ENCODE data around the gene SUPT4H1.
A peak's percentile ranks its signal among the peaks of the same experiment; 100 is the strongest.

The SUPT4H1 gene

DNA sequence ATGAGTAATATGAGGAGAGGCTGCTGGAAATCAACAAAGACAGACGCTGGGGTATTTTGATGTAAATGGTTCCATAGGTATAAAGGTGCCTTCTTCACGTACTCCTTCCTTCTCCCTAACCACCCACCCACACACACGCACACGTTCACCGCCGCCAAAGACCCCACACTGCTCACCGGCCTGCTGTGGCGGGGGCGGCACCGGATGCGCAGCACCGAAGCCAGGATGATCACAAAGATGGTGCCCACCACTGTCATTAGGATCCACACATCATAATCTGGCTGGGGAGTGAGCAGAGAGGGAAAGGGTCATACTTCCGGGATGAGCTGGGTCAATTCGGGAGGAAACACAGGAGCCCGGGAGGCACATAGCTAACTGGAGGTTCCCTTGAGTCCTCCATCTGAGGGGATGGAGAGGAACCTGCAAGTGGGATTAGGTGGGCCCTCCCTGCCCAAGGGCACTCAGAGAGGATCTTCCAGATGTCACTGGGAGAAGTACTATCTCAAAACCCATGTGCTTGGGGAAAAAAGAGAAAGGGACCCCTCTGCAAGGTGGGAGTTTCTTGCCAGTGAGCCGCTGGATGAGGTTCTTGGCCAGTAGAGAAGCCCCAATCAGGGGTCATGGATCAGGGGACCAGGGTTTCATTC, 10.5 kb upstream of the SUPT4H1 start:
- DNase-seq, result no peak

DNA sequence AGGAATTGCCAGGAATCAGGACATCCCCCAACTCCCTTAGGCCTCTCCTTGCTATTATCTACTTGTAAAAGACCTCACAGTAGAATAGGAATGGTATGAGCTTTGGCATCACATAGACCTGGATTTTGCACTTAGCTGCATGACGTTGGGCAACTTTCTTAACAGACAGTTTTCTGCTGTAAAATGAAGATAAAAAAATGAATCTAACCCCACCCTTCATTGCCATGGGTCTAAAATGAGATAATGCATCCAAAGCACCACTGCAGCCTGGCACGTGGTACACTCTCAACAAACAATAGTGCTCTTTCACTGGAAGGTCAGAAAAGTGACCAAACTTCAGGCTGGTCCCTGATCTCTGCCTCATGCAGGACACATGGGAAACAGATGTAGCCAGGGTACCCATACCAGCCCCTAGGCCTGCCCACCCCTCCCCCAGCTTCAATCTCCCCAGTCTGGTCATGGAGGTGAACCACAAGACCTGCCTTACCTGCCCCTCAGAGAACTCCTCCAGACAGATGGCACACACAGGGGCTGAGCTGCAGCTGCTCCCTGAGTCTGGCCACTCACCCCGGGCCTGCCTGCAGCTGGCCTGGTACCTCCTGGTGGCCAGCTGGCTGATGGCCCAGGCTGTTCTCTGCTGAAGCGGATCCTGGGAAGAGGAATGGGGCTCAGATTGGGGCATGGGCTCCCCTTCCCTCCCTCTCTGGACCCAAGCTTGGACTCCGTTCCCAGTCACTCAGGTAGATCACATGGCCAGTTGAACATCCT, 8.5 kb upstream of the SUPT4H1 start:
- DNase-seq, result no peak

DNA sequence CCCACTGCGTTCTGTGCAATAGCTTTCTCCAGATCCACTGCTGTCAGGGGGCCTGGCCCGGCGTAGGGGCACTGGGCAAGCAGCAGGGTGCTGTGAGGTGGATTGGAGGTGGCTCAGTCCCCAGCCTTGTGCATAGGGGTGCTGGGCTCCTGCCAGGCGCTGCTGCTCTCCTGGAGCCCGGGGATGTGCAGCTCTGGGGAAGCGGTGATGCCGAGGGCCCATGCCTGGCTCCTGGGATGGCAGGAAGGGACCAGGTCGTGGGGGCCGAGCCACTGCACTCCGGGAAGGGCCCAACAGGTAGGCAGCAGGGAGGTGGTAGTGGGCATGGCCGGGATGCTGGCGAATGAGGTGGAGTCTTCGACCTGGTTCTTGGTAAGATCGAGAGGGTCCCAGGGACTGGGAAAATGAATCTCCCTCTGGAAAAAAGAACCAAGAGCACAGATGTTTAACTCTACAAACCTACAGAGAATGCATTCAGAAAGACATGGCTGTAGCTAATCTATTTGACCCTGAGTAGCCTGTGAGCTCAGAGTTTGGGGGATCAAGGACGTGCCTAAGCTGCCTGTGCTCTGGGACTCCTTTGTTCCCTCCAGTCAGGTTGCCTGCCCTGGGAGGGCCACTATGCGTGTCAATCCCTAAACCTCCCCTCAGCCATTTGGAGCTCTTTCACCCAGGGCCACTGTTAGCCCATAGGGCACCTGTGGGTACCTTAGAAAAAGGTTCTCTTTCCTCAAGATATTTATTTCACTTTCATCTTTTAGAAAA, 6.6 kb upstream of the SUPT4H1 start:
- no peak for DNase-seq

DNA sequence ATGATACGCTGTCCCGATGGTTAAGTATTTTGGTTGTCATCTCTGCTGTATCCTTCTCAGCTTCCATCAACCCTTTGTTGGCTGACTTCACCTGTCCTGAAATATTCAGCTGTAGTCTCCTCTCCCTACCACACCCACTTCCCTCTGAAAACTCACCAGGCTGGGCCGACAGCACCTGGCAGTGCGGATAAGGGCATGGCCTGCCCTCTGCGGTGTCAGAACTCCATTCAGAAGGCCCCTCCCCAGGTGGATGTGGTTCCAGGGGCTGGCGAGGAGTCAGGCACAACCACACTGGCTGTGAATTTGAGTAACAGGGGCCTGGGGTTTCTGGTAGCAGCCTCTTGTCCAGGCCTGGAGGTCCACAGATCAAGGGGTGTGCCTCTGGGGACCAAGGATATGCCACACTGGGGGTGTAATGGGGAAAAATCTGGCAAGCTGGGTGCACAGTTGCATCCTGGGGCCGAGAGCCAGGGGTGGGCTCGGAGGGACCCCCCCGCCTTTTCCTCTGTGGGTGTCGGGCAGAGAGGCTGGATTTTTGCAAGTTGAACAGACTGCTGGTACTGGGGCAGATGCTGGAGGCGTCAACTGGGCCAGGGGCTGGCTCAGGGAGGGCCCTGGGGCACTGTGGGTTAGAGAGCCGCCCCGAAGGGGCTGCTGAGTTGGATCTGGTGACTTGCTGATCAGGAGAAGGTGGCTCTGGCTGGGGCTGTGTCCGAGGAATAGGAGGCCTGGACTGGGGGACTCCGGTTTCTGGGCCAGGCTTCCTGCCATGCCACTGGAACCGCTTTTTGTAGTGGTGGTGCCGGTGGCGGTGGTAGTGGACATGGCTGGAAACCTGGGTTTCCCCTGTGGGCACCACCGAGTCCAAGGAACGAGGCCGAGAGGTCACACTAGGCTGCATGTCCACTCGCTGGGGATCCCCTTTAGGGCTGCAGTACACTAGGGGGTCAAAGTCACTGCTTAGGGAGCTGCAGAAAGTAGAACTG, 5.6 kb upstream of the SUPT4H1 start:
- DNase-seq, result no peak

DNA sequence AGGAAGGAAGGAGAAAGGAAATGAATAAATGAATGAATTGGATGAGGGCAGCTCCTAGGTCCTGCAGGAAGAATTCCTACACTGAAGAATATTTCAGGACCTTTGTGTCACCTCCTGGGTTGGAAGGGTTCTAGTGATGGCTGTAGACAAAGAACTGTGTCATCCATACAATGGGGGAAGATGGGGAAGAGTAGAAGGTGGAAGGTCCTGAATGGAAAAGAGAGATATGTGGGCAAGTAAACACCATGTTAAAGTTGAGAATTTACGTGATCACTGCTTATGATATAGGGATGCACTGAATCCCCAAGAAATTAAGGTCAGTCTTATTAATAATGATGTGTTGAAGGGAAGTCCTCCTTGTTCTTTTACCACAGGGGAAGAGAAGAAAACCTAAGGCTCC, 4.2 kb upstream of the SUPT4H1 start:
- DNase-seq, result no peak

DNA sequence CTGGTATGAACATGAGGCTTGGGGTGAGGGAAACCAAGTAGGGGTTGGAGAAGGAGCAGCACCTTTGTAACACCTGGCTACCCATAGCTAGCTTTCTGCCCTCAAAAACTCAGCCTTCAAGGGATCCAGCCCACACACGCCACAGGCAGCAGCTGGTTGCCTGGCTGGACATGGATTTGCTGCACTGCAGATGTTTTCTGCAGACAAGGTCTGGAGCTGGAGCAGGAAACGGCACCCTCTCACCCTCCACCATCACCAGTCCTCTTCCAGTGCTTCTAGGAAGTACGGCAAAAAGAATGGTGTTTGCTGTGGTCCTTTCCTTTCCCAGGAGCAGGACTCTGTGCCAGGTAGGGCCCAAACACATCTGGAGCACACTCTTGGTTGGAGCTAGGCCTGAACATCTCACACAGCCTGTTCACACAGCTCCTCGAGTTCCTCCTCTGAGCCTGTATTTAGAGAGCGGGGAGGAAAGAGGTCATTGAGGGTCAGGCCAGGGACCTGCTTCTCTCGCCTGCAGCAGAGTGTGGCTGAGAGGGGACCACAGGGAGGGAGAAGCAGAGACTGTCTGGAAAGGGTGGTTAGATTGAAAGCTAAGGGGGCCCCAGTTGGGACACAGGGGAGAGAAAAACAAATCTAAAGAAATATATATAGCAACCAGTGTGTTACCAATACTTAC, 2.7 kb upstream of the SUPT4H1 start:
- DNase-seq, result no peak

DNA sequence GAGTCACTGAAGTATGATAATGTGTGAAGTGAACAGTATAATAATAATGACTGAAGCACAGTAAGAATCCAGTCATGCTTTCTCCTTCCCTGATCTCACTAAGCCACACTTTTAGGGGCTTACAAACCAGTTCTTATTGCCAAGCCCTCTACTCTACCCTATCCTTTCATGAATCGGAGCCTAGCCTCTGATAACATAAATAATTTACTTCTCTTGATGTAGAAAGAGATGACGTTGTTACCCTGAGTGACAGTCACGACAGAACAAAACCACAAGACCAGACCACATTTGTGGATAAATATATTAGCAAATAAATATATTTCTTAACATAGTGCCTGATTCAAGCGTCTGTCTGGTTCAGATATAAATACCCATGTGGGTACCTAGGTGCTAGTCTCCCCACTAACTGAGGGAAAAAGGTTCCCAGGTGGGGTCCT, 1.4 kb upstream of the SUPT4H1 start:
- DNase-seq, result no peak

DNA sequence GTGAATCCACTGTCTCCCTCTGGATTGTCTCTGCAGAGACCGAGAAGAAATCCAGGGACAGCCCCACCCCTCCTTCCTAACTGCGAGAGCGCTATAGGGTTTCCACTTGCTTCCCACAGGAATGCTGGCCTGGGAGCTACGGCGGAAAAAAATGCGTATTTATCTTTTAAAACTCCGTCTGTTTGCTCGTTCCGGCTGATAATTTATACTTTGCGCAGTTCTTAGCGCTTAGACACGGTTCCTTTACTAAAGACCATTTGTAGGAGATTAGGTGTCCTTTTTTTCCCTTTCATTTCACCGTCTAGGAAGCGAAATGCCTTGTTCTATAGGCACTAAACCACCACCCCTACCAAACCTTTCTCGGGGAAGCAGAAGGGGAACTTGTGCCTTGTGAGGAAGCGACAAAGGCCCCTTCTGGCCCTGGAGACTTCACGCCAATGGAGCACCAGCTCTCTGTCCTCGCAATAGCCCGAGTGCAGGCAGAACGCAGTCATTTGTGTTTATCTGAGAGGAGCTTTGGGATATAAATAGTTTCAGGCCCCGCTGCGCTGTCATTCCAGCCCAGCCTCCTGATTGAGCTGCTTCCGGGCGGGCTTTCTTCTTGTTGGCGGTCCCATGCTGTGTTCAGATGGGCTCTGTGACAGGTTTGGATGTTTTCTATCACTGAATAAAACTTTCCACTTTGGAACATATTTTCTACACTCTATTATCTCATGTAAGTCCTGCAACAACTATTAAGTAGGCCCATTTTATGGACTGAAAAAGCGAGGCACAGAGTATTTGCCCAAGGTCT, 791 bp upstream of the SUPT4H1 start:
- peak; percentile 55 for DNase-seq

DNA sequence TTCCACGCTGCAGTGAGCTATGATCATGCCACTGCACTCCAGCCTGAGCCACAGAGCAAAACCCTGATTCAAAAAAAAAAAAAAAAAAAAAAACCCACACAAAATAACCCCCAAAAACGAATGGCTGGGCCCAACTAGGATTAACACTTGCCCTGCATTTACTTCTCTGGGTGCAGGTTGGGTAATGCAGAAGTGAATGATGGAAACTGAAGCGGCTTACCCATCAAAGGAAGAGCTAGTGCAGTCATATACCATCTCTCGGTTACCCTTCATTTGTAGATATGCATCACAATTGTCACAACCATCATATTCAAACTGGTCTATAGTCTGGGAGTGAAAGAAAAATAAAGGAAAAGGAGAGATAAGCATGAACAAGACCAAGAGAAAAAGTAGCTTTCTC, 819 bp downstream of the SUPT4H1 start:
- no peak for DNase-seq

DNA sequence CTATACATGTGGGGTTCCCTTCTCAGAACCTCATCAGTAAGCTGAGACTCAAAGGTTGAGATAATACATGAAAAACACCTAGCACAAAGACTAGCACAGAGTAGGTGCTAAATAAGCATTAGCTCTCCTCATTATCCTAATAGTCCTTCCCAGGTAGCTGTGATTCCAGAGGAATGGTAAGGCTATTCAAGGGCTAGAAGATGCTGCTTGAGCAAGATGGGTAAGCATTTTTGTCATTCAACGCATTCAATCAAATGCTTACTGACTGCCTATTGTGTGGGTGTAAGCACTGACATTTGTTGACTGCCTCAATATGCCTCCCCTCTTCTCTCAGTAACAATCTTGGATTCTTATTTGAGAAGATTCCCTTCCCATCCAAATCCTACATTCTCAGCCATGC, 4.0 kb downstream of the SUPT4H1 start:
- no peak for DNase-seq

DNA sequence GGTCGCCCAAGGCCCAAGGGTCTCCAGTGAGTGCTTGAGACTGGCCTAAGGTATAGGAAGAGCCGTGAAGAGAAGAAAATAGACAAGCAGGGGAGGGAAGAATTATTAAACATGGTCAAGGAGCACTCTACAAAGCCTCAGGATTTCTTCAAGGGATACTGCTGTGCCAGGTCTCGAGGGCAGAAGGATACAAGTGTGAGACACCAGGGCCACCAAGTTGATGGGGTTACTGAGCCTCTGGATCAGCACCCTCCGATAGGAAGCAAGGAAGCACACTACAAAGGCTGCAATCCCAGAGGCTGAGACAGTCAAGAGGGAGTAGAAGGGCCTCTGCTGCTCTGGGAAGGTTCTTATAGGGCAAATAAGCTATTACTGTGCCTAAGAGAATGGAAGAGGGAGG, 6.5 kb downstream of the SUPT4H1 start:
- DNase-seq, result no peak

DNA sequence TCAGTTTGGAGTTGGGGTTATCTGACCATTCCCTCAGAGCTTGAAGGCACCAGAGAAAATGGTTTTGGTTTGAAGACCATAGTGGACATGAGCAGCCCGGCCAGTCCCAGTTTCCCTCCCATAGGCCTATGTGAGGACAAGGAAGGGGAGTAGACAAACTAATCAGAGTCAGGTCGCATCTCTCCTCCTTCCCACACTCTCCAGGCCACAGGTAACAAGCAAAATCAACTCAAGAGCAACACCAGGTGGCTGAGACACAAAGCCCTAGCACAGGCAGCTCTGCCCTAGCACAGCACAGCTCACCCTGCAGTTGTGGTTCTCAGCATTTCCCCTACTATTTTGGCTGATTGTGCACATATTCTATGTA, 7.2 kb downstream of the SUPT4H1 start:
- DNase-seq, result peak; percentile 73

DNA sequence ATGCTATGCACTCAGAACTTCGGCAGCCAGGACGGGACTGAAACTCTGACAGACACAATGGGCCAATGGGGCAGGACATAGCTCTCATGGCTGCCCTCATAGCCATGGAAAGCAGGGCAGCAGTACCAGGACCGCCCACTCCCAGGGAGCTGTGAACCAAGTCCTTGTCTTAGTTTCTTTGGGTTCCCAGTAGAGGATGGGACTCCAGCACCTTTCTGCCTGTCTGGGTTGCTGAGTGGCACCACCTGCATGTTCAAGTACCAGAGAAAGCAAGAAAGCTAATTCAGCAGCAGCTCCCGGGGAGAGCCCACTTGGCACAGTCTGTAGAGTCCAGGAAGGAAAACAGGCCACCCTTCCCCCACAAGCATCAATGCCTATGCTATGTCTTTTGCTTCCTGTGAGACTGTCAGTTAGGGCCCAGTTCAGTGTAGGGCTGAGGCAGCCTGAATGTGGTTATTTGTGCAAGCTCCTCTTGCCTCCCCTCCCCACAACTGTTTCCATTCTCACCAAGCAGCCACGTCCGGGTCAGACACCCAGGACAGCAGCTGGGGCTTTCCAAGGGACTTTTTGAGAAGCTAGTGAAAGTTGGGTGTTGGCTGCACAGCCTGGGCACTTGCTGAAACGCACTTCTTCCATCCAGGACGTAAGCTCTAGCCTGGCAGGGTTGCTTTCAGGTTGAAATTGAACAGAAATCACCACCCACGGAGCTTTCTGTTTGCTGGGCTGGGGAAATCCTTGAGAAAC, 7.8 kb downstream of the SUPT4H1 start:
- DNase-seq, result peak; percentile 93

DNA sequence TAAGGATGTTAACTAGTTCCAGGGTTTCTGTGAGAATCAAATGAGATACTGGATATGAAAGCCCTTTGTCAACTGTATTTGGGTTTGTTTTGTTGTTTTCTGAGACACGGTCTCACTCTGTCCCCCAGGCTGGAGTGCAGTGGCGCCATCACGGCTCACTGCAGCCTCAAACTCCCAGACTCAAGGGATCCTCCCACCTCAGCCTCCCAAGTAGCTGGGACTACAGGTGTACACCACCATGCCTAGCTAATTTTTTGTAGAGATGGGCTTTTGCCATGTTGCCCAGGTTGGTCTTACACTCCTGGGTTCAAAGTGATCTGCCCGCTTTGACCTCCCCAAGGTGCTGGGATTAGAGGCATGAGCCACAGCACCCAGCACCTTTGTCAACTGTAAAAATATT, 8.9 kb downstream of the SUPT4H1 start:
- DNase-seq, result no peak

DNA sequence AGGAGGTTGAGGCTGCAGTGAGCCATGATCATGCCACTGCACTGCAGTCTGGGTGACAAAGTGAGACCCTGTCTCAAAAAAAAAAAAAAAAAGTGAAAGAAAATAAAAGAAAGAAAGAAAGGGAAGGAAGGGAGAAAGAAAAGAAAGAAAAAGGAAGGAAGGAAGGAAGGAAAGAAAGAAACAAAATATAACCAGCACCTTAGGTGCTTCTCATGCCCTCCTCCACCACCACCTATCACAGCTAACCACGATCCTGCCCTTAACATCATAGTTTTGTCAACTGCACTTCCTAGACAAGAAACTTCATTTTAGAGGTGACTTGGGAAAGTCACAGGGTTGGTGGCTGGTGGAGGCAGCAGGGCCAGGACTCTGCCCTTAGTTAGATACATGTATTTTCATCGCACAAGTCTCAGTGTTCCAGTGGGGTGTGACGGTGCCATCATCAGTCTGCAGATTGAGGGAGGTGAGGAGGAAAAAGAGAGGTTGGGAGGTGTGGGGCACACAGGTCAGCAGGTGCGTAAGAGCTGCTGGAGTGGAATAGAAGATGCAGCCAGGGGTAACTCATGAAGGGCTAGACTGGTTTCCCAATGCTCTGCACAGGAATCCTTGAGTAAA, 10.0 kb downstream of the SUPT4H1 start:
- no peak for DNase-seq

DNA sequence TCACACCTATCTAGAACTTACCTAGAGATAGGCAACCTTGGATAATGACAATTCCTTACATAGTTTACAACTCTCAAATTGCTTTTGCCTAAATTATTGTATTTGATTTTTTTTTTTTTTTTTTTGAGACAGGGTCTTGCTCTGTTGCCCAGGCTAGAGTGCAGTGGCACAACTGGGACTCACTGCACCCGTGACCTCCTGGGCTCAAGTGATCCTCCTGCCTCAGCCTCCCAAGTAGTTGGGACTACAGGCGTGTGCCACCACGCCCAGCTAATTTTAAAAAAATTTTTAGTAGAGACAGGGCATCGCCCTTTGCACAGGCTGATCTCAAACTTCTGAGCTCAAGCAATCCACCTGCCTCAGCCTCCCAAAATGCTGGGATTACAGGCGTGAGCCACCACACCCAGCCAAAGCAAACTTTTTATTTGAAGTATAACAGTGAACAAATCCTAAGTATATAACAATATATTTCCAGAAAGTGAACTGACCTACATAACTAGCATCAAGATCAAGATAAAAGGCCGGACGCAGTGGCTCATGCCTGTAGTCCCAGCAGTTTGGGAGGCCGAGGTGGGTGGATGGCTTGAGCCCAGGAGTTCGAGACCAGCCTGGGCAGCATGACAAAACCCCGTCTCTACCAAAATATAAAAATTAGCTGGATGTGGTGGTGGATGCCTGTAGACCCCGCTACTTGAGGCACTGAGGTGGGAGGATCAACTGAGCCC, 10.7 kb downstream of the SUPT4H1 start:
- DNase-seq, result peak; percentile 26

DNA sequence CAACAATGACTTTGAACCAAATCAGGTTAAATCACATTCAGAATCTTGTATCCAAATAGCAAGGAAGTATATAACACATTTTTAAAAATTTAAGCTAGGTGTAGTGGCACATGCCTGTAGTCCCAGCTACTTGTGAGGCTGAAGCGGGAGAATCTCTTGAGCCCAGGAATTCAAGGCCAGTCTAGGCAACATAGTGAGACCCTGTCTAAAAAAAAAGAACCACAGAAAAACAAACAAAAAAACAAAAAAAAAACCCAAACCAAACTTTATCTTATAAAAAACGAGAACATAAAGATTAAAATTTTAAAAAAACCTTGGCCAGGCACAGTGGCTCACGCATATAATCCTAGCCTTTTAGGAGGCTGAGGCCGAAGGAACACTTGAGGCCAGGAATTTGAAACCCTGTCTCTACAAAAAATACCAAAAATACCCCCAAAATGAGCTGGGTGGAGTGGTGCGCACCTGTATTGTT, 11.6 kb downstream of the SUPT4H1 start:
- no peak for DNase-seq

DNA sequence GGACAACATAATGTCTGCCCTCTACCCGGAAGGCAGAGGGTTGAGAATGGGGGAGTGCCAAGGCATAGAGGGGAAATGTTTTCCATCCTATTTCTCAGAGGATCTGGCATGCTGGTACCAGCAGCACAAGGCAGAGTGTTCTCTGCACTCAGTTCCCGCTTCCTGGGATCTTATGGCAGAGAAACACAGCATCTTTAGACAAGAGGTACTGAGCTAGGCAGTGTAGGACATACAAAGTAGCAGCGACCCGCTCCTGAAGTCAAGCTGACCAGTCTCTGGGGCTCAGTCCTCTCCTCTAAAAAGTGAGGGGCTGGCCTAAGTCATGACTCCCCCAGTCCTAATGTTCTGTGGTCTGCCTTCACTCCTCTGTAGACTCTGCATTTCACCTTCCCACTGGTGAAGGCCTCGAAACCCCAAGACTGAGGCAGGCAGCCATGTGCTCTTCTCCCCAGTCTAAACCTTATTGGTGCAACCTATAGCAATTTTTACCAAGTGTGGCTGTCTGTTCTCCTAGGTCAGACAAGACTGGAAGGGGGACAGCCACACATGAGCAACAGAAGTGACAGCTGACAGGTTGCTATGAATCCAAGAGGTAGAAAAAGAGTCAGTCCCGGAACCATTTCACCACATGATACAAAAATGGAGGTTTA, 12.1 kb downstream of the SUPT4H1 start:
- DNase-seq, result peak; percentile 45
